NCI-H2171 (cell line): ENCODE results near the gene KLKB1.
"Not testable (repeated sequence)": the region's sequence is repeated elsewhere in the genome, so short reads cannot be mapped to it uniquely, and the experiment has no call there.

Experiments
- DNase-seq: peaks from one replicate; lab custom pipeline; 2025; lab: John Stamatoyannopoulos, UW

The KLKB1 gene

DNA sequence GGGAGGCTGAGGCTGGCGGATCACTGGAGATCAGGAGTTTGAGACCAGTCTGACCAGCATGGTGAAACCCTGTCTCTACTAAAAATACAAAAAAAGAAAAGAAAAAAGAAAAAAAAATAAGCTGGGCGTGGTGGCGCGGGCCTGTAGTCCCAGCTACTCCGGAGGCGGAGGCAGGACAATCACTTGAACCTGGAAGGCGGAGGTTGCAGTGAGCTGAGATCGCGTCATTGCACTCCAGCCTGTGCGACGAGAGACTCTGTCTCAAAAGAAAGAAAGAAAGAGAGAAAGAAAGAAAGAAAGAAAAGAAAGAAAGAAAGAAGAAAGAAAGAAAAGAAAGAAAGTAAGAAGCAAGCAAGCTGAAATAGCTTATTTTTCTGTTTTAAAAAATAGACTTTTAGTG is 37.9 kb downstream of the KLKB1 start:
- not testable (repeated sequence) for DNase-seq

DNA sequence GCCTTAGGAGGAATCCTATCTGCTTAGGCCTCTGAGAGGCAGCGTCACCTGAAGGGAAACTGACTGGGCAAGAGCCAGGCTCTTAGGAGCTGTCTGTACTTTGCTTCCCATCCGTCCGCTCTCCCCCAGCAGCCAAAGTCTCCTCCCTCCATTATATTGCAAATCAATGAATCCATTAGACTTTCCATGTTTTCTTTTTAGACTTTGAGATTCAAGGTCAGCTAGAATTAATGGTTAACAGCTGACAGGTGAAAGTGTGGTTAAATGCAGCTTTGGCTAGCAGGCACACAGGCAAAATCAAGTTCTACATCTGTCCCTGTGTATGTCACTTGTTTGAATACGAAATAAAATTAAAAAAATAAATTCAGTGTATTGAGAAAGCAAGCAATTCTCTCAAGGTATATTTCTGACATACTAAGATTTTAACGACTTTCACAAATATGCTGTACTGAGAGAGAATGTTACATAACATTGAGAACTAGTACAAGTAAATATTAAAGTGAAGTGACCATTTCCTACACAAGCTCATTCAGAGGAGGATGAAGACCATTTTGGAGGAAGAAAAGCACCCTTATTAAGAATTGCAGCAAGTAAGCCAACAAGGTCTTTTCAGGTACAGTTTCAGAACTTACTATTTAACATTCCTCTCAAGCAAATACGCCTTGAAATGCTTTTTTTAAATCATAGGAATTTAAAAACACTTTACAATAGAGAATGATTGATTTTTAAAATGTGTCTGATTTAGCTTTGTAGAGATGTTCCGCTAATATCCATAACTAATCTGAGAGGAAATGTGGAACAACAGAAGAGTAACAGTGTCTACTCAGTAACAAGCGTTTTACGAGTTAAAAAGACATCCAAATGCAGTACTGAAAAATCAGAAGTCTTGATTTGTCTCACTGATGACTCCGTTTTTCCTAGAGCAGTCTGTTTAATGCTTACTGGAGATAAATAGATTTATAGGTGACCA is 38.7 kb downstream of the KLKB1 start, which contains the start of gene F11:
Gene F11 (plus strand): TSS at position 507 of the 970 bp plus-strand sequence. CDS start 948 bp downstream, outside the sequence.
- no peak for DNase-seq

DNA sequence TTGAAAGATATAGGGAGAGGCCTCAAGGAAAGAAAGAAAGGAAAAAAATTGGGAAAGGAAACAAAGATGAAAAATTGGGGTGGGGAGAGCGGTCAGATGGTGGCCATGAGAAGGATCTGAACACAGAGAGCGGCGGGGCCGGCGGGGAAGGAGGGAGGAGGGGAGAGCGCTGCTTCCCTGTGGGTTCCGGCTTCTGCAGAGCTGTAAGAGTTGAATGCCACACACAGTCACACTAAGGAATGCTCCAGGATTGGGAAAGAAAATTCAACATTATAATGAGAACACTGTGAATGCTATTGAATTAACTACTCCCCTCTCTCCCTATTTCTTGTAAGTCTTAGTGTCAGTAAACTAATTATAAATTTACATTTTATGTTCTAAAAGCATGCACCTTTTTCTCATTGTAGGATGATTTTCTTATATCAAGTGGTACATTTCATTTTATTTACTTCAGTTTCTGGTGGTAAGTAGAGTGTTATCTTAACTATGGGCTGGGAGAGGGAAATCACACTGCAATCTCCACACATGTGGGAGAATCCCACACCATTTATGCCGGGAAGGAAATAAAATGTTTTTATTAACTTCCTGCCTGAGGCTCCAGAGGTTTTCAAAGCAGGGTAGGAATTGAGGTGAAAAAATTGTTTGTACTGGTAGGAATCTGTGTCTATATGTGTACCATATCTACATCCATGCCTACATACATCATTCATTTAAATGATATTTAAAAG is 39.6 kb downstream of the KLKB1 start:
- no peak for DNase-seq

DNA sequence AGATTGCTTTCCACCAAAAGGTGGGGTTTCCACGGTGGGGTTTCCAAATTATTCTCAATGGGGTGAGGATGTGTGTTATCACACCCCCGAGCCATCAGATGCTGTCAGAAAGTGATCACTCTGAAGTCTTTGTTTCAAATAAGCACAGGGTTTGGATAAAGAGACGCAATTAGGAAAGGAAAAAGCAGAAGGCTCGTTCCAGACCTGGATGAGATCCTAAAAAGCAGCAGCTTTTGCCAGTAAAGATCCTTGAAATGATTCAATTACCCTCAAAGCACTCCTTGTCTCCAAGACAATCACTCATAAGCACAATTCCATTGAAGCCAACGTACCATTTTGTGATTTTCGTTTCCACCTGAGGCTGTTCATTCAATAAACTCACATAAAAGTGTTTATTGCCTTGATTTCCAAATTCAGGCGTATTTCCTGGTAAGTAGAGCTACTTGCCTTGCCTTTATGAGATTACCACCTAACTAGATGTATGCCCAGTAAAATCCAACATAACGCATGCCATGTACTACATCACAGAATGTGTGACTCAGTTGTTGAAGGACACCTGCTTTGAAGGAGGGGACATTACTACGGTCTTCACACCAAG is 43.9 kb downstream of the KLKB1 start:
- DNase-seq: no peak

GRCh38 chr4:186272699-186273391 is 45.5 kb downstream of the KLKB1 start:
- DNase-seq: no peak

DNA sequence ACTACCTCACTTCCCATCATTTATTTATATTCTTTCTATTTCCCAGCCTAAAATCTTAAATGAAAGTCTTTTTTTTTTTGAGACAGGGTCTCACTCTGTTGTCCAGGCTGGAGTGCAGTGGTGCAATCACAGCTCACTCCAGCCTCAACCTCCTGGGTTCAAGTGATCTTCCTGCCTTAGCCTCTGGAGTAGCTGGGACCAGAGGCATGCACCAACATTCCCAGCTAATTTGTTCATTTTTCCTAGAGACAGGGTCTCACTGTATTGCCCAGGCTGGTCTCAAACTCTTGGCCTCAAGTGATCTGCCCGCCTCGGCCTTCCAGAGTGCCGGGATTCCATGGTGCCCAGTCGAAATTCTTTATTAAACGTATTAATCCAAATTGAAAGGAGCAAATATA is 46.1 kb downstream of the KLKB1 start:
- DNase-seq: not testable (repeated sequence)

DNA sequence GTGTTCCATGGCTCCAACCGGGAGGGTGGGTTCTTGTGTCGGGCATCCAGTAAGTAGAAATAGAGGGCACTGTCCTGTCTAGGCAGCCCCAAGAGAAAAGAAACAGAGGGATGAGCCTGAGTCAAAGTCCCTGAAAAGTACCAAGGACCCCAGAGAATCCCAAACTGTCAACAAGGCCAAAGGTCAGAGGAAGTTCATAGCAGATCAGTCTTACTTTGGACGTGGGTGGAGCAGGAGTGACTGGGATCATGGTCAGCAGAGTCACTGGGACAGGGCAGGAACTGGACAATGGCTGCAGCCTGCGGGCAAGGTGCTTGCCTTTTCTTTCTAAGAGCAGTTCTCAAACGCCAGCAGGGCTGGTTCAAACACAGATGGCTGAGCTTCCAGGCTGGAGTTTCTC is 56.0 kb downstream of the KLKB1 start:
- no peak for DNase-seq

GRCh38 chr4:186285147-186285546 is 57.8 kb downstream of the KLKB1 start:
- DNase-seq: no peak

- no peak for DNase-seq
These were observed 59.3 kb downstream of the KLKB1 start for GRCh38 chr4:186286581-186286980.

DNA sequence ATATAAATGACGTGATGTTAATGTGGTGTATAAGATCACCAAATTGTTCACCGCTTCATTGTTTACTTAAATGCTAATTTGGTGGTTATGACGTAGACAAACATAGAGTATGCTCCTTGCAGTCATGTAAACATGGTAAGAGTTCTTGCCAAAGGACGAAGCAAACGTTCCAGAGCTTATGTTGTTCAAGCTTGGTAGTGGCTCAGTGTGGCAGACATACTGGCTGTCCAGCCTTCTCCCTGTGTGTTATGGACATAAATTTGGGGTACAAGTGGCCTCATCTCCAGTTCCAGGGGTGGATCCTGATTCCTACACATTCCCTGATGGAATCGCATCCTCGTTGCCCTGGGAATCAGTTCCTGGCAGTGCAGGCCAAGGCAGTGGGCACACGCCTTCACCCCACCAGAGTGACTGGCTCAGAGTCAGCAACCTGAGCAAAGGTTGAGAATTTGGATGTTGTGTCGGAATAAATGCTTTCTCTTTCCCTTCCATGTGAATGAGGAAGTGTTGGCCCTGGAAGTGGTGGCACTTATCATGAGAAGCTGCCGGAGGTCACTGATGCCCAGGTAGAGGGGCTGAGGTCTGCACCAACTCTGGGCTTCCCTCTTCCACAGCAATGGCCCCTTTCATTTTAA is 64.1 kb downstream of the KLKB1 start:
- DNase-seq: no peak

- DNase-seq: no peak
These were observed 66.9 kb downstream of the KLKB1 start for GRCh38 chr4:186294160-186294559.

DNA sequence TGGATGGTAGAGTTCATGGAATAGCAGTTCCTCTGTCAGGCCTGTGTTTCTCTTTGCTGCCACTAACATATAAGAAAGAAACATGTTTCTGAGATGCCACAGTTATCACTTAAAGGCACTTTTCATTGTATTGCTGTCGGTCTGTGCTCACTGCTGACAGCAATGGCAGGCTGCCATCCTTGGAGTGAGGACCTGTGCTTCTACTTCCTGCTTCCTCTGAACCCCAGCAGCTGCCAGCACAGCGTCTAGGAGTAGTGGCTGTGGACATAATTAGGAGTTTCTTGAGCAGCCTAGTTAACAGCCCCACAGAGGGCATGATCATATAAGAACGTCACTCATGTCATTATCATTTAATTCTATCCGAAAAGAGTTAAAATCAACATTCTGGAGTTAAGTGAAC is 69.2 kb downstream of the KLKB1 start:
- DNase-seq: no peak

DNA sequence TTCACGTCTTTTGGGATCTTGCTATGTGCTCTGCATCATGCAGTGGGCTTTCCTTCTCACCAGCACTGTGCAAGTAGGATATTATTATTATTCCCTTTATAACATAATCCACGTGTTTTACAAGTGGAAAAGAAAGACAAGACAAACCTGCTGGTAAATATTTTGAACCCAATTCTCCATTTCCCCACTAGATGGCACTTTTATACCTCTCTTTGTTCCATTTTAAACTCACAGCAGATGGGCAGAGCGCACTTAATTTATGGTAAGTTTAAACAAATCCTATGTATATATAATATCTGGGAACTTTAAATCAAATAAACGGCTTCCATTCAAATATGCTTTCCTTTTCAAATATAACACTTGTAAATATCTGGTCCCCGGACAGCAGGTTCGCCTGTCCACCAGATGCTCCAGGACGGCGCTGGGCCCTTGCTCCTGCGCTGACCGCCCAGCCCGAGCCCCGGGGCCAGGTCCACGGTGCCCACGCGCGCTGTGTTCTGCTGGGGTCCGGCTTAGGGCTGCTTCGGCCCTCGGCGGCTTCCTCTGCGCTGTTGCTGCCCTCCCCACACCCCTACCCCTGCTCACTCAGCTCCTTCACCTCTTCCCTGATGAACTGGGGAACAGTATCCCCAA is 69.8 kb downstream of the KLKB1 start:
- no peak for DNase-seq

GRCh38 chr4:186298031-186298647 is 70.8 kb downstream of the KLKB1 start:
- DNase-seq: no peak

DNA sequence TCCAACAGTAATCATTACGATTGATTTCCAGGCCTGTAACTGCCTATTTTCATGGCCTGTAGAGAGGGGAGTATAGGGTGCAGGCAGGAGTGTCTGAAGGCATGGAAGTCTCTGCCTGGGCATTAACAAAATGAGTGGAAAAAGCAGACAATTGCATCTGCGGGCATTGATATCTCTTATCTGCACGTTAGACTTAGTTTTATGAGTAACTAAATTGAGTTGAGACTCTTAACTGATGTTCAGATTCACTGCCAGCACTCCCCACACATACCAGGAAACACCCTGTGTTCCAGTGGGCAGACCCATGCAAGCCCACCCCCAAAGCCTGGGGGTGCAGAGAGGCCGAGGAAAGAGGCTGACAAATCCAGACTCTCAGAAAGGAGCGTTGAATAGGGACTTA is 72.0 kb downstream of the KLKB1 start:
- DNase-seq: no peak

GRCh38 chr4:186300659-186301390 is 73.5 kb downstream of the KLKB1 start:
- DNase-seq: no peak

DNA sequence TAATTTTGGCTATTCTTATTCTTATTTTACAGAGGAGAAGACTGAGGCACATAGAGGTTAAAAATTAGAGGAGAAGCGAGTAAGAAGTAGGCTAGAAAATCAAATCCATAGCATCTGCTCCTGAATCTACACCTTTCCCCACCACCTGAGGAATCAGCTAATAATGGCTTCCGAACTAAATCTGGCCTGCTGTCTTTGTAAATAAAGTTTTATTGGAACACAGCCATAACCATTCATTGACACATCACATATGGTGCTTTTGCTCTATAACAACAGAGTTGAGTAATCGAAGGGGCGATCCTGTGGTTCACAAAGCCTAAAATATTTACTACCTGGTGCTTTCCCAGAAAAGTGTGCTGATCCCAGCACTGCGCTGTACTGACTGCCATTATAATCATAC is 76.9 kb downstream of the KLKB1 start:
- DNase-seq: no peak

GRCh38 chr4:186304866-186305505 is 77.7 kb downstream of the KLKB1 start:
- DNase-seq: no peak

DNA sequence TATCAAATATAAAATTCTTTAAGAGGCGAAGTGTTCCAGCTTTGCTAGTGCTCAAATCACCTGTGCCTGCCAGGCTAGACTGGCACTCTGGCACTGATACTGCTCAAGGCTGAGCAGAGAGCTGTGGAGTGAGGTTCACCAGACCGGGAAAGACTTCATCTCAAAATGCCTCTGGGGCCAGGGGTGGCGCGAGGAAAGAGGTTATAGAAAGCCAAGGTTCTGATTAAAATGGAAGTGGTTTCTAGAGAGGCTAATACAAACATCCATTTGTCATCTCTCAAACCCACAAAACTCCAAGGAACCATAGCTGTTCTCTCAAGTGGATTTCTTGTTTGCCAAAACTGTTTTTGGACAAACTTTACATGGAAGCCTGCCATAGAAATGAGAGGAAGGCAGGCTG is 80.2 kb downstream of the KLKB1 start:
- no peak for DNase-seq
